Muscle of arm (tissue), 12 donors: ENCODE data around the gene RBM17. TPM values are rescaled to one million over a fixed set of nuclear protein-coding genes. Genes with fewer than 3 reads are reported as not detected.
"Not testable (repeated sequence)": the region's sequence is repeated elsewhere in the genome, so short reads cannot be mapped to it uniquely, and the experiment has no call there.

Source experiments
- DNase-seq: peaks from one replicate; pipeline ENCODE4 v3.0.0-alpha.2; 2013
- polyA plus RNA-seq, 12 donors: library from polyadenylated mRNA; unstranded; fragments of 120-200 nt; gene quantifications; one replicate each; pipeline ENCODE4 v1.2.1, GENCODE V29; 2013; ENCODE audit not compliant: insufficient read length in 12 of 12

RBM17 gene
- polyA plus RNA-seq, 12 donors: 83.1 to 835 (median 111) TPM

DNA sequence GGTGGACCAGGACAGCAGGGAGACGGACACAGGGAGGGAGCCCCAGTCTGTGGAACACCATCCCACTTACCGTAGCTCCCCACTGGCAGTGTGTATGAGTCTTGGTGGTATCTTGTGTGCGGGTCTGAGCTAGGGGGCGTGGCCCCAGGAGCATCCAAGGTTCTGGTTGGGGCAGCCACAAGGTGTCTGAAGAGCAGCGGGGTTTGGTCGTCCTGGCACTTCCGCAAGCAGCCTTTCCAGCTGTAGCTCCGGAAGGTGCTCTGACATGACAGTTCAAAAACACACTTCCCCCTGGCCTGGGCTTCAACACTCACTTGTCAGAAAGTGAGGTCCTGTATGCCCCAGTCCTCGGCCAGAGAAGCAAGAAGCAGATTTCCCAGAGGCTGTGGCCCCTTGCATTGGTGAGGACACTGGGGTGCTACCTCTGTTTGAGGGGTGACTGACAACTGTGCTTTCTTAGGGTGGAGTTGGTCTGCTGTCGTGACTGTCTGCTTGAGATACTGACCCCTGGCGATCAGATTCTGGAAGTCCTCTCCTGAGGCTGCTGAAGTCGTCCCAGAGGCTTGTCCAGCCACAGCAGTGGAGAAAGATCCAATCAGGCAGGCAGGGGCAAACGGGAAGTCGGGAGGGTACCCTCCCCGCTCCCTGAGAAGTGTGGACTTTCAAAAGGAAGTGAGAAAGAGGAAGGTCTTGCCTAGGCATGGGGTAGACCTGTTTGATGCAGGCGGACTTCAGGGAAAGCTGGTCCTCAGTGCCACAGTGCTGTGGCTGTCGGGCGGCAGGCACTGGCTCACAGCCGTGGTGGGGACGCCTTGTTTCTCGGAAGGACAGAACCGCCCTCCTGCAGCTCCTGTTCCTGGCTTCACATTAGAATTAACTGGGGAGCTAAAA lies 62.5 kb downstream of the RBM17 start:
- DNase-seq: no peak

DNA sequence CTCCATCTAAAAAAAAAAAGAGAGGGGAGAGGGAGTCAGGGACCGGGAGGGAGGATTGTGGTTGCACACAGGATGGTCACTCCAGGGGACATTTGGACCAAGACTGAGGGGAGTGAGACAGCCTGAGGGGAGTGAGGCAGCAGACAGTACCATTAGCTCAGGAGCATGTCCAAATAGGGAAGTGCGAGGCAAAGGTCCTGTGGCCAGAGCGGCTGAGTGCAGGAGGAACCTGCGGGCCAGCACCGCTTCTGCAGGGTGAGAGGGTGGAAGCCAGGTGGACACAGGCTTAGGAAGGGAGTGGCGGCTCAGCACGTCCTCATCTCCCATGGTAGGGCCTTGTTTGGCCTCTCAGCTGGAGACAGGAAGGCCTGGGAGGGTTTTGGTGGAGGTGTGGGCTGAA lies 65.0 kb downstream of the RBM17 start:
- DNase-seq: no peak

DNA sequence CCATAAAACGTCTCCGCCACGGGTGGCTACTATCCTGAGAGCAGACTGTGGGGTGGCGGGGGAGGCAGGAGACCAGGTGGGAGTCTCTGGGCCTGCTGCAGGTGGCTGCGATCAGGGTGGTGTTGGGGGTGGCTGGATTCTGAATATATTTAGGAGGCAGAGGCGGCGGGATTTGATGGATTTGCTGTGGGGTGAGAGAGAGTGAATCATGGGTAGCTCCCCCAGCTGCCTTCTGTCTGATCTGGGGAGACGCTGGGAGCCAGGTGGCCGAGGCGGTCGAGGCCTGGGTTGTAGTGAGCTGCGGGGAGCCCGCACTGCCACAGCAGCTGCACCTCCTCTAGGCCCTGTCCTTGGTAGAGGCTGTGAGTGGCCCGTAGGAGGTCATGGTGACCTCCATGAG lies 65.7 kb downstream of the RBM17 start:
- DNase-seq: no peak

DNA sequence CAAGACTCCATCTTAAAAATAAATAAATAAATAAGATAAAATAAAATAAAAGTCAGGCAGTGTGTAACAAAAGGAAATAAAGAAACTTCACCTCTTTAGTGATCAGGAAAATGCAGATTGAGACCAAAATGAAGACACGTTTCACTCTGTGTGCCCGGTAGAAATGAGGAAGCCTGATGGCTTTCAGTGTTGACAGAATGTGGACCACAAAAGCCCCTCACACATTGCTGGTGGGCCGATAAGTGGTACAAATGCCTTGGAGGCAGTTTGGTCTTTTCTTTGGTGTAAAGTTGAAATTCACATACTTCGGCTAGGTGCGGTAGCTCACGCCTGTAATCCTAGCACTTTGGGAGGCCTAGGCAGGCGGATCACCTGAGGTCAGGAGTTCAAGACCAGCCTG lies 69.4 kb downstream of the RBM17 start:
- no peak for DNase-seq

DNA sequence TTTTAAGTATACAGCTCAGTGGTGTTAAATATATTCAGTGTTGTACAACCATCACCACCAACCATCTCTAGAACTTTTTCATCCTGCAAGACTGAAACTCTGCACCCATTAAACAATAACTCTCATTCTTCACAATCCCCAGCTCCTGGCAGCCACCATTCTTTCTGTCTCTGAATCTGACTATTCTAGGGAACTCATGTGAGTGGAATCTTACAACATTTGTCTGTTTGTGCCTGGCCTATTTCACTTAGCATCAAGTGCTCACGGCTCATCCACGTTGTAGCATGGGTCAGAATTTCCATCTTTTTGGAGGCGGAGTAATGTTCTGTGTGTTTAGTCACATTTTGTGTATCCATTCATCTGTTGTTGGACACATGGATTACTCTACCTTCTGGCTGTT lies 73.1 kb downstream of the RBM17 start:
- no peak for DNase-seq

DNA sequence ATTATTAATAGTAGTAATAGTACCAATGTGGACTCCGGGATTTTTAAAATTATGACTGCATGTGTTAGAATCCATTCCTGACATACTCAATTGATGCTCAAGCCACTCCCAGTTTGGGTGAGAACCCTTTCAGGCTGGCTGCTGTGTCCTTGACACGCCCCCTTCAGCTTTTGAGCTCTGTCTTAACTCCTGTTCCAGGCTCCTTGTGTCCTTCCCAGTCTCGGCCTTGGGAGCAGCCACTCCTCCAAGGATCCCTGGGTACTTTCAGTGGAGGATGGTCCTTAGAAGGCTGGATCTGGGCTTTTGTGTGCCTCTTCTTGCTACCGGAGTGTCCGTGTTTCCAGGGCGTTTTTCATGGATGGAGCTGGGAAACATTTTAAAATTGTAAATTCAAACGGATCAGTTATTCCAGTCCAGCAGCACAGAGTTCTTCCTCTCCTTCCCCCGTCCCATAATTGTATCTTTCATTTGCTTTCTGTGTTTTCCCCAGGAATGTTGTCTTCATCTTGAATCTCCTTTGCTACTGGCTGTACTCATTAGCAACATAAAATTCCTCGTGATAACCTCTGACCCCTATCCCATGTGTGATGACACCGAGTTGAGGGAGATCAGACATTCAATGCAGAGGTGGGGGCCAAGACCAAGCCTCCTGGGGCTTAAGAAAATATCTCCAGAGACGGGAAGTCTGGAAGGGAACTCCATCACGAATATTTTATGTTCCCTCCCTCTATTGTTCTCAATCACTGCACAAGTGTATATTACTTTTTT lies 73.9 kb downstream of the RBM17 start:
- no peak for DNase-seq

DNA sequence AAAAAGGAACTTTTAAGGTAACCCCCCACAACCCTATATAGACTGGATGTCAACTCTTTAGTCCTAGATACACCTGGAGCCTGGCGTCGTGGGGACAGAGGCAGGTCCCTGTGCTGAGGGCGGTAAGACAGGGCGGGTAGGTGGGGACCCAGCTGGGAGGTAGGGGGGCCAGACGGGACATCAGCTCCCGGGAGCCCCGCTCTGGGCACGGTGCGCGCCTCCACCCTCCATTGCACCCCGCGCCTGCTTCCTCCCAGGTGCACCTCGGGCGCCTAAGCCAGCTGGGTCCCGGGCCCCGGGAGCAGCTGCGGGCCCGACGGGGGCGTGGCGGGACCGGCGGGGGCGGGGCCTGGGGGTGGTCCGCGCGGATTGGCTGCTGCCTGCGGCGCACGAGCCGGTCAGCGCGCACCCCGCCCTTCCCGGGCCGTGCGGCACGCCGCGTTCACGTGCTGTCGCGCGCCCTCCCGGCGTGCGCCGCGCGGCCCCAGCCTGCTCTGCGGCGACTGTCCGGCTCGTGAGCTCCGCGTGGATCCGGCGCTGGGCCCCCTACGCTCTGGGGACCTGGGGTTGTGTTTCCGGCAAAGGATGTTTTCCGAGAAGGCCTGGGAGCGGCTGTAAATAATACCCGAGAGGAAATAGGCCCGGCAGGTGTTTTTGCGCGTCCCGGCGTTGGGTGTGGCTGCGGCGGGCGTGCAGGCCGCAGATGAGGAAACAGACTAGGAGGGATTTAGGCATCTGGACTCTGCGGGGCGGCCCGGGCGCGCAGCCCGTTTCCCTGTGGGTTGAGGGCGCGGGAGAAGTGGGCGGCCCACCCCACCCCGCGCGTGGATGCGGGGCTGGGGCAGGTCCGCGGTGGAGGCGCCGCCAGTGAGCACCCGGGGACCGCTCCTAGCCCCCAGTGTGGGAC lies 74.8 kb downstream of the RBM17 start:
- DNase-seq: peak; percentile 89

DNA sequence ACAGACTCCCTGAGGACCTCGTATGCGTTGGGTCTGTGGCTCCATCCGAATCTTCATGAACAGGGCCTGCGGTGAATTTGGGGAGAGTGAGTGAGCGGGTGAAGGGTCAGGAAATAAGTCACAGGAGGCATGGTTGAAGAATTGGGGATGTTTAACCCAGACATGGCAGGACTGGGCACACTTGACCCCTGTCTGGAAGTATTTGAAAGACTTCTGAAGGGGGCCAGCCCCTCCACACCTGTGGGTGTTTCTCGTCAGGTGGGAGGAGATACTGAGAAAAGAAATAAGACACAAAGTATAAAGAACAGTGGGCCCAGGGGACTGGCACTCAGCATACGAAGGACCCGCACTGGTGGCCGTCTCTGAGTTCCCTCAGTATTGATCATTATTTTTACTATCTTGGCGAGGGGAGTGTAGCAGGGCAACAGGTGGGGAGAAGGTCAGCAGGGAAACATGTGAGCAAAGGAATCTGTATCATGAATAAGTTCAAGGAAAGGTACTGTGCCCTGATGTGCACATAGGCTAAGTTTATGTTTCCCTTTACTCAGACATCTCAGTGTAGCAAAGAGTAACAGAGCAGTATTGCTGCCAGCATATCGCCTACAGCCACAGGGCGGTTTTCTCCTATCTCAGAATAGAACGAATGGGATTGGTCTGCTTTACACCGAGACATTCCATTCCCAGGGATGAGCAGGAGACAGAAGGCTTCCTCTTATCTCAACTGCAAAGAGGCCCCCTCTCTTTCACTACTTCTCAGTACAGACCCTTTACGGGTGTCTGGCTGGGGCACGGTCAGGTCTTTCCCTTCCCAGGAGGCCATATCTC lies 75.6 kb downstream of the RBM17 start:
- DNase-seq: no peak

DNA sequence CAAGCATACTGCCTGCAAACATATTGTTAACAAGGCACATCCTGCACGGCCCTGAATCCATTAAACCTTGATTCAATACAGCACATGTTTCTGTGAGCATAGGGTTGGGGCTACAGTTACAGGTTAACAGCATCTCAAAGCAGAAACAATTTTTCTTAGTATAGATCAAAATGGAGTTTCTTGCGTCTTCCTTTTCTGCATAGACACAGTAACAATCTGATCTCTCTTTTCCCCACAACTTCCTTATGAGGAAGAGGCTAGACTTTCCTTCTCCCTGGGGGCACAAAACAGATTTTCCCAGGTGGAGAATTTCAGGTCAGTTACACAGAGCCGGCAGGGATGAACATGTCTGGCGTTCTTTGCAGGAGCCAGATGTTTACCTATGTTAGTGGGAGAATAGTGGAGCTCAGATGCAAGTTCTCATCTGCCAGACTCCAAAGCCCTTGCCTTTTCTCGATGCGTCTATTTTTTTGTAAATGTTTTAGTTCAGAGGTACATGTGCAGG lies 76.4 kb downstream of the RBM17 start:
- DNase-seq: no peak

DNA sequence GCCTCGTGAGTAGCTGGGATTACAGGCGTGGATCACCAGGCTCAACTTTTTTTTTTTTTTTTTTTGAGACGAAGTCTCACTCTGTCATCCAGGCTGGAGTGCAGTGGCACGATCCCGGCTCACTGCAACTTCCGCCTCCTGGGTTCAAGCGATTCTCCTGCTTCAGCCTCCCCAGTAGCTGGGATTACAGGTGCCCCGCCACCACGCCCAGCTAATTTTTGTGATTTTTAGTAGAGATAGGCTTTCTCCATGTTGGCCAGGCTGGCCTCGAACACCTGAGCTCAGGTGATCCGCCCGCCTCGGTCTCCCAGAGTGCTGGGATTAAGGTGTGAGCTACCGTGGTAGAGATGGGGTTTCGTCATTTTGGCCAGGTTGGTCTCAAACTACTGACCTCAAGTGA lies 77.1 kb downstream of the RBM17 start:
- not testable (repeated sequence) for DNase-seq

Other genes with a start within 250 kb of the RBM17 start
- 1 to 10 TPM in 10 of 12 donors, not detected in 2; 5.1 to 7.3 (median 6.2) TPM for gene ANKRD16, start 199.1 kb upstream of the RBM17 start, polyA plus RNA-seq
- 10 to 100 TPM in 11 of 12 donors, not detected in 1; 37.5 to 69.3 (median 49.0) TPM for gene FBH1, start 198.8 kb upstream of the RBM17 start, polyA plus RNA-seq
- 1 to 10 TPM in 10 of 12 donors, not detected in 2; 1.2 to 3.8 (median 2.0) TPM for gene IL15RA, start 111.5 kb upstream of the RBM17 start, polyA plus RNA-seq
- 1 to 10 TPM in 1 of 12 donors, under 1 TPM in 2, not detected in 9; 0.49 to 3.4 (median 0.49) TPM for gene IL2RA, start 26.7 kb upstream of the RBM17 start, polyA plus RNA-seq
- 10 to 100 TPM in 9 of 12 donors, 1 to 10 TPM in 2, not detected in 1; 8.8 to 26.2 (median 12.3) TPM for gene PFKFB3, start 113.9 kb downstream of the RBM17 start, polyA plus RNA-seq